NOMO-1 (cell line): Measurements from ENCODE around the gene COL5A1.

Source experiments
- DNase-seq, 2 experiments: peaks; one replicate each; lab custom pipeline; 2025; ENCODE audit not compliant: unreplicated experiment in 2 of 2; lab: John Stamatoyannopoulos, UW

Gene COL5A1

GRCh38 chr9:134779640-134780039 lies 138.0 kb downstream of the COL5A1 start:
- DNase-seq, result no peak

- peak; percentile 23 to 38 for DNase-seq
These were observed 140.1 kb downstream of the COL5A1 start for GRCh38 chr9:134781591-134782302.

GRCh38 chr9:134782921-134783698 lies 141.5 kb downstream of the COL5A1 start:
- DNase-seq, result peak; percentile 42 to 52

- DNase-seq, result no peak
These were observed 142.1 kb downstream of the COL5A1 start for GRCh38 chr9:134783699-134784039.

GRCh38 chr9:134784577-134785305 lies 143.1 kb downstream of the COL5A1 start:
- DNase-seq, result no peak

GRCh38 chr9:134785325-134786108 lies 143.9 kb downstream of the COL5A1 start:
- no peak for DNase-seq

GRCh38 chr9:134787601-134788531 lies 146.3 kb downstream of the COL5A1 start:
- no peak for DNase-seq

GRCh38 chr9:134789168-134789567 lies 147.6 kb downstream of the COL5A1 start:
- no peak for DNase-seq

- no peak for DNase-seq
These were observed 149.4 kb downstream of the COL5A1 start for GRCh38 chr9:134791009-134791408.

GRCh38 chr9:134792627-134793026 lies 151.0 kb downstream of the COL5A1 start:
- DNase-seq, result no peak

- no peak for DNase-seq
These were observed 151.9 kb downstream of the COL5A1 start for GRCh38 chr9:134793288-134794188.

GRCh38 chr9:134794663-134795370 lies 153.2 kb downstream of the COL5A1 start:
- no peak for DNase-seq

GRCh38 chr9:134795446-134795845 lies 153.8 kb downstream of the COL5A1 start:
- no peak for DNase-seq

- no peak for DNase-seq
These were observed 155.3 kb downstream of the COL5A1 start for GRCh38 chr9:134796882-134797281.

GRCh38 chr9:134800791-134801339 lies 159.3 kb downstream of the COL5A1 start:
- DNase-seq, result no peak

- no peak for DNase-seq
These were observed 160.7 kb downstream of the COL5A1 start for GRCh38 chr9:134802216-134802795.

GRCh38 chr9:134804871-134805270 lies 163.3 kb downstream of the COL5A1 start:
- DNase-seq, result no peak
